Large intestine (tissue), 3 donors: ENCODE measurements around the gene TREX2. TPM values are rescaled to one million over a fixed set of nuclear protein-coding genes. Genes with fewer than 3 reads are reported as not detected.

Experiments
- DNase-seq, 2 donors: peaks; one replicate each; pipeline versions ENCODE4 v3.0.0 to v3.0.0-alpha.2; 2013
- H3K27ac ChIP-seq: one replicate; pipeline ENCODE4 v1.5.1; 2013; ENCODE audit warnings: low read length
- H3K27me3 ChIP-seq: 2 replicates; pipeline ENCODE4 v1.6.1; 2013; ENCODE audit warnings: low read length; ENCODE audit not compliant: control insufficient read depth, insufficient read depth
- H3K36me3 ChIP-seq: 2 replicates; pipeline ENCODE4 v1.6.1; 2013; ENCODE audit warnings: low read length; ENCODE audit not compliant: control insufficient read depth, insufficient read depth
- H3K4me1 ChIP-seq: one replicate; pipeline ENCODE4 v1.6.1; 2013; ENCODE audit warnings: low read length; ENCODE audit not compliant: control insufficient read depth, insufficient read depth
- H3K4me3 ChIP-seq: one replicate; pipeline ENCODE4 v1.5.1; 2013; ENCODE audit warnings: low read length
- H3K9me3 ChIP-seq: one replicate; pipeline ENCODE4 v1.6.1; 2013; ENCODE audit warnings: mild to moderate bottlenecking, low read depth, low read length, moderate library complexity; ENCODE audit not compliant: control insufficient read depth
- WGBS: methylation state at CpG from one replicate; pipeline ENCODE4 v1.1.5; 2013; ENCODE audit warnings: low lambda C conversion rate; ENCODE audit not compliant: insufficient coverage; 5-methylcytosine and 5-hydroxymethylcytosine counted together
- polyA plus RNA-seq: library from polyadenylated mRNA; unstranded; fragments of 120-200 nt; gene quantifications from one replicate; pipeline ENCODE4 v1.2.1, GENCODE V29; 2013

TREX2 gene
- polyA plus RNA-seq, 1 donor: 0.30 TPM

GRCh38 chrX:153456704-153457103, 10.8 kb upstream of the TREX2 start:
- H3K27me3 ChIP-seq: no peaks in the 10 kb centered on the region
- no peaks in the 10 kb centered on the region for H3K4me1 ChIP-seq
- no CpG with 5 or more reads among the region's 9 CpGs for WGBS
- DNase-seq: no peak
- H3K27ac ChIP-seq: no peak overlapping the region
- H3K4me3 ChIP-seq: no peak overlapping the region
- H3K36me3 ChIP-seq: peaks cover 12% of the 10 kb centered on the region
- H3K9me3 ChIP-seq: no peaks in the 10 kb centered on the region

DNA sequence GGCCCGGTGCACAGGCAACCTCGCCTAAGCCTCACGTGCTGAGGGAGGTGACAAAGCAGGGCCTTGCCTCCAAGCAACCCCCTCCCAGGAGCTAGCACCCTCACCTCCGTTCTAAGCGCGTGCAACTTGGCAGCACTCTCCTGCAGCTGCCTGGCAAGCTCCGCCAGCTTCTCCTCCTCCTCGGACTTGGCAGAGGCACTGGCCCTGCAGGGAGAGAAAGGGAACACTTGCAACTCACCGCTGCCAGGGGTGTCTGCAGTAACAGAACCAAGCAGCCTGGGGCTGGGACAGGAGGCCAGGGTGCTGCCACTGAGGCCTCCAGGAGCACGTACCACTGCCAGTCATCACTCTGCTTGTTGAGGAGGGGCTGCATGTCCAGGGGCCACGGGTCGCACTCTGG, 10.3 kb upstream of the TREX2 start:
- Histone ChIP-seq H3K27me3 (no peaks in the 10 kb centered on the region), H3K9me3 (no peaks in the 10 kb centered on the region), H3K4me1 (no peaks in the 10 kb centered on the region), H3K27ac (no peak overlapping the region), H3K4me3 (no peak overlapping the region), H3K36me3 (peaks cover 10% of the 10 kb centered on the region)
- DNase-seq: no peak
- WGBS: no CpG with 5 or more reads among the region's 12 CpGs

- Histone ChIP-seq H3K36me3 (peaks cover 10% of the 10 kb centered on the region), H3K4me3 (no peak overlapping the region), H3K27ac (no peak overlapping the region), H3K27me3 (no peaks in the 10 kb centered on the region), H3K9me3 (no peaks in the 10 kb centered on the region), H3K4me1 (no peaks in the 10 kb centered on the region)
- no peak for DNase-seq
- no CpG with 5 or more reads among the region's 16 CpGs for WGBS
Measured at GRCh38 chrX:153455571-153455970, 9.7 kb upstream of the TREX2 start.

- DNase-seq: no peak
- WGBS: no CpG with 5 or more reads among the region's 16 CpGs
- H3K36me3 ChIP-seq: peaks cover 9% of the 10 kb centered on the region
Measured at GRCh38 chrX:153454901-153455550, 9.2 kb upstream of the TREX2 start.

GRCh38 chrX:153450949-153451277, 5.1 kb upstream of the TREX2 start:
- WGBS: no CpG with 5 or more reads among the region's 8 CpGs
- DNase-seq: no peak
- Histone ChIP-seq H3K27me3 (no peaks in the 10 kb centered on the region), H3K4me3 (no peak overlapping the region), H3K9me3 (no peaks in the 10 kb centered on the region), H3K4me1 (no peaks in the 10 kb centered on the region), H3K36me3 (peaks cover 6% of the 10 kb centered on the region), H3K27ac (no peak overlapping the region)

More at GRCh38 chrX:153454901-153455550, 9.2 kb upstream of the TREX2 start:
- Histone ChIP-seq H3K9me3 (no peaks in the 10 kb centered on the region), H3K4me1 (no peaks in the 10 kb centered on the region), H3K27ac (no peak overlapping the region), H3K4me3 (no peak overlapping the region), H3K27me3 (no peaks in the 10 kb centered on the region)

GRCh38 chrX:153450114-153450948, 4.5 kb upstream of the TREX2 start:
- H3K4me1 ChIP-seq: no peaks in the 10 kb centered on the region
- no peak for DNase-seq
- no peaks in the 10 kb centered on the region for H3K9me3 ChIP-seq
- no peak overlapping the region for H3K4me3 ChIP-seq
- WGBS: no CpG with 5 or more reads among the region's 26 CpGs
- no peaks in the 10 kb centered on the region for H3K27me3 ChIP-seq
- H3K27ac ChIP-seq: no peak overlapping the region
- peaks cover 5% of the 10 kb centered on the region for H3K36me3 ChIP-seq

DNA sequence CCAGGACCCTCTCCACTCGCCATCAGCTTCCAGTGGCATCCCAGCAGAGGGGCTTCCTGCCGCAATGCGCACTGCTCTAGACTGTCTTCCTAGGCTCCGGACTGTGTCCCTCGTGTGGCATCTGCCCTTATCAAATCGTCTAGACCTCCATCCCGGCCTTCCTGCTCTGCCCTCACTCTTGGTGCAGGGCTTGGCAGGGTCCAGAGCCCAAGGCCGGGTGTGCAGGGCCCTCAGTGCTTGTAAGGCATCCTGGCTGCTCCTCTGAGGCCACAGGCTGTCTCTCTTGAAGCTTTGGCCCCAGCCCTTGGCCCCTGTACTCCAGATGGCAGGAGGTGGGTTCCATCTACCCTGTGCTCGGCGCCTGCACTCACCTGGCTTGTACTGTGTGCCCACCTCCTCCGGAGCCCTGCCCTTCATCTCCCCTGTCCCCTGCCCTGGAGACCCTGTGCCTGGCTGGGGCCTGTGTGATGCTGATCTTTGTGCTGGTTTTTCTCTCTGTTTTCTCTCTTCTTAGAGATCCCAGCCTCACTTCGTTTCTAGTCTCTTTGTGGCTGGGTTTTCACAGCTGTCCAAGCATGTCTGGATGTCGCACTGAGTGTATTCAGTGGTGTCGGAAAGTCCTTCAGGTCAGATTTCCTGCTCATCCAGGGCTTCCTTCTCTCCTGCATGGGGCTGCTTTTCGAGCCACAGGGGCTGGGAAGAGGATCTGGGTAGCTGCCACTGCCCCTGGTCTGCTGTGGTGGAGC, 3.7 kb upstream of the TREX2 start:
- Histone ChIP-seq H3K4me3 (no peak overlapping the region), H3K9me3 (no peaks in the 10 kb centered on the region), H3K4me1 (no peaks in the 10 kb centered on the region), H3K27me3 (no peaks in the 10 kb centered on the region), H3K27ac (no peak overlapping the region), H3K36me3 (peaks cover 3% of the 10 kb centered on the region)
- no CpG with 5 or more reads among the region's 15 CpGs for WGBS
- DNase-seq: no peak

- no peak overlapping the region for H3K4me3 ChIP-seq
Measured at GRCh38 chrX:153448556-153449367, 2.9 kb upstream of the TREX2 start.

GRCh38 chrX:153447581-153447960, 1.7 kb upstream of the TREX2 start:
- no peak overlapping the region for H3K4me3 ChIP-seq
- no CpG with 5 or more reads among the region's 8 CpGs for WGBS
- DNase-seq: no peak
- no peaks in the 10 kb centered on the region for H3K4me1 ChIP-seq
- no peak overlapping the region for H3K27ac ChIP-seq
- no peaks in the 10 kb centered on the region for H3K27me3 ChIP-seq
- no peaks in the 10 kb centered on the region for H3K36me3 ChIP-seq
- H3K9me3 ChIP-seq: no peaks in the 10 kb centered on the region

More at GRCh38 chrX:153448556-153449367, 2.9 kb upstream of the TREX2 start:
- DNase-seq: peak; percentile 40 to 68
- whole genome bisulfite sequencing: no CpG with 5 or more reads among the region's 21 CpGs
- Histone ChIP-seq H3K4me1 (no peaks in the 10 kb centered on the region), H3K27ac (no peak overlapping the region), H3K36me3 (peaks cover 1% of the 10 kb centered on the region), H3K9me3 (no peaks in the 10 kb centered on the region), H3K27me3 (no peaks in the 10 kb centered on the region)
